Heart right ventricle (tissue), 16 donors: Measurements from ENCODE around the gene OSGEPL1. TPM values are rescaled to one million over a fixed set of nuclear protein-coding genes. Genes with fewer than 3 reads are reported as not detected.
"Not testable (repeated sequence)": the region's sequence is repeated elsewhere in the genome, so short reads cannot be mapped to it uniquely, and the experiment has no call there.

Experiments
- ATAC-seq, 8 donors: fragments of 200-7000 bp; cut with Tn5 transposase; one replicate each; pipeline ENCODE4 v1.9.1; 2020; ENCODE audit warnings: mild to moderate bottlenecking in 8 of 8, moderate library complexity in 8 of 8, moderate number of reproducible peaks in 1 of 8
- DNase-seq, 2 donors: peaks; one replicate each; pipeline ENCODE4 v3.0.0-alpha.2; 2020
- H3K27ac ChIP-seq, 10 donors: fragments of 200-600 bp; sonication (generic) in 2 of 10; one replicate each; pipeline versions ENCODE4 v1.5.0 to v1.8.0; 2020 to 2022; ENCODE audit warnings: mild to moderate bottlenecking in 3 of 10
- H3K27me3 ChIP-seq, 7 donors: fragments of 200-600 bp; one replicate each; pipeline ENCODE4 v1.8.0; 2021 to 2022; ENCODE audit warnings: mild to moderate bottlenecking in 2 of 7
- H3K36me3 ChIP-seq, 9 donors: fragments of 200-600 bp; sonication (generic) in 1 of 9; one replicate each; pipeline versions ENCODE4 v1.5.0 to v1.8.0; 2020 to 2022; ENCODE audit warnings: mild to moderate bottlenecking in 2 of 9
- H3K4me1 ChIP-seq, 9 donors: fragments of 200-600 bp; sonication (generic) in 1 of 9; one replicate each; pipeline versions ENCODE4 v1.5.0 to v1.8.0; 2020 to 2022; ENCODE audit warnings: mild to moderate bottlenecking in 4 of 9
- H3K4me3 ChIP-seq, 10 donors: fragments of 200-600 bp; sonication (generic) in 2 of 10; one replicate each; pipeline versions ENCODE4 v1.5.0 to v1.8.0; 2020 to 2022; ENCODE audit warnings: mild to moderate bottlenecking in 7 of 10, moderate library complexity in 2 of 10
- H3K9me3 ChIP-seq, 11 donors: fragments of 200-600 bp in 10 of 11; sonication (generic) in 2 of 11; one replicate each; pipeline versions ENCODE4 v1.5.0 to v1.8.0; 2013 to 2022; ENCODE audit warnings: mild to moderate bottlenecking in 2 of 11, control low read depth in 1 of 11, moderate library complexity in 1 of 11
- whole genome bisulfite sequencing, 2 donors: extraction: QIAGEN DNeasy Blood & Tissue Kit; methylation state at CpG; one replicate each; pipeline ENCODE4 v1.1.7; 2013; ENCODE audit warnings: inconsistent platforms in 1 of 2; 5-methylcytosine and 5-hydroxymethylcytosine counted together
- intact Hi-C, 10 donors: fragments of 100-400 bp; cut with DNase I; formaldehyde crosslinking; loops; one replicate each; pipeline versions ENCODE4 v1.11.1 to v1.14.2; 2022
- polyA plus RNA-seq, 2 donors: library from polyadenylated mRNA; stranded (reverse); fragments of 200-250 nt; gene quantifications; one replicate each; pipeline ENCODE4 v1.2.3, GENCODE V29; 2013
- total RNA-seq, 10 donors: library from RNA; stranded (reverse); fragmentation: NEBNext Ultra II Directional in 3 of 10; extraction: Animal tissue kit (Norgen Biotek cat#: 25700) in 3 of 10; gene quantifications; one replicate each; pipeline versions ENCODE4 v1.2.1 to v1.2.4, GENCODE V29; 2021 to 2023
- TF ChIP-seq, protein P1 (sequence below), 9 donors: fragments of 200-600 bp; sonication (generic) in 2 of 9; IDR thresholded peaks; one replicate each; pipeline versions ENCODE4 v1.5.0 to v1.8.0; 2021 to 2022; ENCODE audit warnings: antibody characterized with exemption in 9 of 9, mild to moderate bottlenecking in 5 of 9, moderate library complexity in 1 of 9
- donor health status: Arrhythmogenic right ventricular cardiomyopathy.
- donor health status: ischemic (EF 13 %, LVEDD 7.1; RV severe dilation, severe dysfunction).
- donor health status: healthy with polysubstance abuse.
- donor health status: DM: no; HTN: yes; CAD: no.
- donor health status: DM: no; HTN: no; CAD: no.
- donor health status: ischemic (EF 25% LVEDD 6.9; RV normal size, moderate dysfunction).
- donor health status: ischemic (EF 25% LVEDD 5.7; RV mildly dilated, moderate dysfunction).
- donor health status: healthy.
- donor health status: DM: yes; HTN: yes; CAD: no.
- donor health status: Ischemic cardiomyopathy.
- donor health status: ischemic (EF 35%, LVEDD 5.7; RV mildly dilated, moderate dysfunction).
- donor health status: nonischemic (EF 11% LVEDD 7.7; RV severe dilation, severe dysfunction).
- donor health status: DM: yes; HTN: yes; CAD: no.
- donor health status: PGD.
- donor health status: ischemic (EF 29% LVEDD 5.4; RV normal size, mild dysfunction).
- donor health status: nonischemic (EF 23%, LVEDD 6.1; RV moderate dilation, normal function).

The OSGEPL1 gene
- total and polyA plus RNA-seq, 12 donors = 3.9 to 14.1 (median 9.7) TPM

DNA sequence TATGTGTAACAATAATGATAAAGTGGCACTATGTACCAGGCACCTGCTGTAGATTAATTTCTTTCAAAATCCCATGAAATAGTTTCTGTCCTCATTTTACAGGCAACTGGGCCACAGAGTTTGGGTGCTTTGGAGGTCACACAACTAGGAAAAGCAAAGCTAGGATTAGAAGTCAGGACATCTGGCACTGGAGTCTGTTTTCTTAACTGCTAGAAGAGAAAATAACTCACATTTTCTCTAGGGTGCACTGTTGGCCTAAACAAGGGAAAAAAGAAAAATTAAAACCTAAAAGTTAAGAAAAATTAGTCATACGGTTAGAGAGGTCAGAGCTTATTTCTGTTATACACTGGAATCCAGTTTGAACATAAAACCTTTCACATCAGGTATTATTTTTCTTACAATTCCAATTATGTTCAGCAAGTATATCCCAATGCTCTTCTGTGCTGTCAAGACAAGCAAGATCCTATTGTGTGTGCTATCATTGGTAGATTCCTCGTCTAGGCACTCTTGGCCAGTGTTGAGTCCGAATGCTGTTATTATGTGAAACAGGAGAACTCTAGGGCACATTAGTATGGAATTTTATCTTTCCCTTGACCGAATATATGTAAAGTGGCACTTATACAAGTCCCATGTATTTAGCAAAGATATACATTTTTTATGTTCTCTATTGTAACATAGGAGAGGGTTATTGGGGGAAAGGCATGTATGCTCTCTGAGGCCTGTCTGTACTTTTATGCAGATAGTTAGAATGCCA is 1.5 kb upstream of the OSGEPL1 start:
- TF ChIP-seq, protein P1, sequence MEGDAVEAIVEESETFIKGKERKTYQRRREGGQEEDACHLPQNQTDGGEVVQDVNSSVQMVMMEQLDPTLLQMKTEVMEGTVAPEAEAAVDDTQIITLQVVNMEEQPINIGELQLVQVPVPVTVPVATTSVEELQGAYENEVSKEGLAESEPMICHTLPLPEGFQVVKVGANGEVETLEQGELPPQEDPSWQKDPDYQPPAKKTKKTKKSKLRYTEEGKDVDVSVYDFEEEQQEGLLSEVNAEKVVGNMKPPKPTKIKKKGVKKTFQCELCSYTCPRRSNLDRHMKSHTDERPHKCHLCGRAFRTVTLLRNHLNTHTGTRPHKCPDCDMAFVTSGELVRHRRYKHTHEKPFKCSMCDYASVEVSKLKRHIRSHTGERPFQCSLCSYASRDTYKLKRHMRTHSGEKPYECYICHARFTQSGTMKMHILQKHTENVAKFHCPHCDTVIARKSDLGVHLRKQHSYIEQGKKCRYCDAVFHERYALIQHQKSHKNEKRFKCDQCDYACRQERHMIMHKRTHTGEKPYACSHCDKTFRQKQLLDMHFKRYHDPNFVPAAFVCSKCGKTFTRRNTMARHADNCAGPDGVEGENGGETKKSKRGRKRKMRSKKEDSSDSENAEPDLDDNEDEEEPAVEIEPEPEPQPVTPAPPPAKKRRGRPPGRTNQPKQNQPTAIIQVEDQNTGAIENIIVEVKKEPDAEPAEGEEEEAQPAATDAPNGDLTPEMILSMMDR (IDR thresholded peaks at IDR 0.05) = no peak
- H3K9me3 ChIP-seq = no peaks in the 10 kb centered on the region
- H3K36me3 ChIP-seq = peaks cover 0 to 31% (median 5%) of the 10 kb centered on the region in 9 donors
- peak overlapping the region in 2 of 10 donors; percentile 90 to 92 for H3K27ac ChIP-seq
- WGBS, 2 donors = 78 to 85% methylated on average over 4 of the region's 4 CpGs
- peaks cover 0 to 25% (median 16%) of the 10 kb centered on the region in 9 donors for H3K4me1 ChIP-seq
- no peak for DNase-seq
- no peak for ATAC-seq
- intact Hi-C loops = loop anchor here in 2 of 10 donors (1.0 to 5.0 kb wide), 3 partner anchors 20 to 102 kb away; partner anchors contain the start of genes ASNSD1 (in 2 of the 2), ORMDL1 (in 2 of the 2) and PMS1 (in 2 of the 2)
- no peaks in the 10 kb centered on the region for H3K27me3 ChIP-seq
- H3K4me3 ChIP-seq = peak overlapping the region in 6 of 10 donors; percentile 67 to 83 (median 76)

DNA sequence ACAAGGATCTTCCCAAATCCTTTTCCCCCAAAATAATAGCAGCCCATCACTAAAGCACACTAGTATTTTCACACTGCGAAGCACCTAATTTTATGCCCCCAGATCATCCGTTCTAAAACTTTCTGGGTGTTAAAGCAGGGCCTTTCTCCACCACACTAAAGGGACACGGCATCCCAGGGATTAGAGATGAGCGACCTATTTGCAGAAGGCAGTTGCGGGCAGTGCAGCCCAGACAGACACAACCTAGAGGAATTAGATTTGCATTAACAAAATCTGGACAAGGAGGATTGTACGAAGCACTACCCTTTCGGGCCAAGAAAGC is 402 bp downstream of the OSGEPL1 start:
- Histone ChIP-seq H3K27ac (peak overlapping the region; percentile 30 to 92 (median 87)), H3K27me3 (no peaks in the 10 kb centered on the region), H3K4me1 (peaks cover 0 to 25% (median 16%) of the 10 kb centered on the region in 9 donors), H3K4me3 (peak overlapping the region; percentile 67 to 83 (median 78)), H3K36me3 (peaks cover 0 to 18% (median 5%) of the 10 kb centered on the region in 9 donors), H3K9me3 (no peaks in the 10 kb centered on the region)
- intact Hi-C loops = loop anchor here in 3 of 10 donors (1.0 to 5.0 kb wide), 3 partner anchors 22 to 100 kb away; partner anchors contain the start of genes ASNSD1 (in 2 of the 3), ORMDL1 (in 2 of the 3) and PMS1 (in 2 of the 3)
- DNase-seq (no peak), ATAC-seq (no peak)
- 0 to 1% methylated on average over 7 of the region's 7 CpGs for WGBS, 2 donors
- TF ChIP-seq, protein P1 (IDR thresholded peaks at IDR 0.05) = no peak

DNA sequence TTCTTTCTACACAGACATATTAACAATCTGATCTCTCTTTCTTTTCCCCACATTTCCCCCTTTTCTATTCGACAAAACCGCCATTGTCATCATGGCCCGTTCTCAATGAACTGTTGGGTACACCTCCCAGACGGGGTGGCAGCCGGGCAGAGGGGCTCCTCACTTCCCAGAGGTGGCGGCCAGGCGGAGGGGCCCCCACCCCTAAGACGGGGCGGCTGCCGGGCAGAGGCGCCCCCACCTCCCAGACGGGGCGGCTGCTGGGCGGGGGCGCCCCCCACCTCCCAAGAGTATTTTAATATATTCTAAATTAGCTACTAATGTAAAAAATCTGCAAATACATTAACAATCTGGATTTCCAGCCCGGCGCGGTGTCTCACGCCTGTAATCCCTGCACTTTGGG is 2.4 kb downstream of the OSGEPL1 start:
- peaks cover 0 to 21% (median 17%) of the 10 kb centered on the region in 9 donors for H3K4me1 ChIP-seq
- not testable (repeated sequence) for ATAC-seq, H3K27me3 ChIP-seq, H3K9me3 ChIP-seq, DNase-seq, H3K4me3 ChIP-seq, H3K27ac ChIP-seq
- intact Hi-C loops = loop anchor here in 2 of 10 donors (5.0 kb wide), 1 partner anchor 98 kb away; the partner anchor contains the start of gene ASNSD1 (in 2 of the 2)
- peaks cover 0 to 18% (median 6%) of the 10 kb centered on the region in 9 donors for H3K36me3 ChIP-seq
- 97 to 98% methylated on average over 17 of the region's 19 CpGs for WGBS, 2 donors

DNA sequence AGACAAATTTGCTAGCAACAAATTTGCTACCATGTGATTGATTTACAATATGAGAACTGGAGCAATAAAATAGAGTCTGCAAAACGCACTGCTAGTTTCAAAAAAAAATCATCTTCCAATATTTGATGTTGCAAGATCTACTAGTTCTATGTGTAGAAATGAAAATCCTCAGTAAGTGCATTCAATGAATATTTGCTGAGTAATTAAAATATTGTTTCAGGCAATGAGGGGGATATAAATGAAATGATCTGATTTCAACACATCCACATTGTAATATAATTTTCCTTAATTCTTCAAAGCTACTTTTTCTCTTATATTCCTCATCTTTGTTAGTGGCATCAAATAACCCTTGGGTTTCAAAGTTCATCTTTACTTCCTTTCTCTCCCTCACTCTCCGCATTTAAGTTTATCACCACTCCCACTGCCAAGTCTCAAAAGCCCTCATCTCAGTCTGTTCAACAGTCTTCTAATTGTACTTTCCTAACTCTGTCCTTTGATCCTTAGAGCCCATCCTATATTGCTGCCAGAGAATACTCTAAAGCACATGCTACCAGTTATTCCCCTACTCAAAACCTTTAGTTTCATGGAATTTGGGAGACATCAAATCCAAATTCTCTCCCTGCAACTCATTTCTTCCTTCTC is 6.2 kb downstream of the OSGEPL1 start:
- WGBS, 2 donors = 88 to 90% methylated on average over 2 of the region's 2 CpGs
- peaks cover 0 to 6% (median under 1%) of the 10 kb centered on the region in 9 donors for H3K4me1 ChIP-seq
- DNase-seq (no peak), ATAC-seq (no peak)
- H3K27me3 ChIP-seq = no peaks in the 10 kb centered on the region
- H3K4me3 ChIP-seq = no peak overlapping the region
- H3K36me3 ChIP-seq = peaks cover 0 to 53% (median 19%) of the 10 kb centered on the region in 9 donors
- TF ChIP-seq, protein P1 (IDR thresholded peaks at IDR 0.05) = no peak
- no peaks in the 10 kb centered on the region for H3K9me3 ChIP-seq
- no peak overlapping the region for H3K27ac ChIP-seq
- intact Hi-C loops = no loop called here
